ENCODE data around the gene PAQR4.

GRCh38 chr16:2981899-2982250 lies 12.7 kb downstream of the PAQR4 start:
- no peak for TF ChIP-seq GATA2 (IDR thresholded peaks at IDR 0.05; ENCODE audit: low read depth, low read length)
- TF ChIP-seq GATA3 (IDR thresholded peaks at IDR 0.05; ENCODE audit: low read depth, low read length) = no peak
